ENCODE results near the gene GALNT12. TPM values are rescaled to one million over a fixed set of nuclear protein-coding genes. Genes with fewer than 3 reads are reported as not detected.

Gene GALNT12
- total RNA-seq, 1 donor from 2014 or later = 1.7 TPM

DNA sequence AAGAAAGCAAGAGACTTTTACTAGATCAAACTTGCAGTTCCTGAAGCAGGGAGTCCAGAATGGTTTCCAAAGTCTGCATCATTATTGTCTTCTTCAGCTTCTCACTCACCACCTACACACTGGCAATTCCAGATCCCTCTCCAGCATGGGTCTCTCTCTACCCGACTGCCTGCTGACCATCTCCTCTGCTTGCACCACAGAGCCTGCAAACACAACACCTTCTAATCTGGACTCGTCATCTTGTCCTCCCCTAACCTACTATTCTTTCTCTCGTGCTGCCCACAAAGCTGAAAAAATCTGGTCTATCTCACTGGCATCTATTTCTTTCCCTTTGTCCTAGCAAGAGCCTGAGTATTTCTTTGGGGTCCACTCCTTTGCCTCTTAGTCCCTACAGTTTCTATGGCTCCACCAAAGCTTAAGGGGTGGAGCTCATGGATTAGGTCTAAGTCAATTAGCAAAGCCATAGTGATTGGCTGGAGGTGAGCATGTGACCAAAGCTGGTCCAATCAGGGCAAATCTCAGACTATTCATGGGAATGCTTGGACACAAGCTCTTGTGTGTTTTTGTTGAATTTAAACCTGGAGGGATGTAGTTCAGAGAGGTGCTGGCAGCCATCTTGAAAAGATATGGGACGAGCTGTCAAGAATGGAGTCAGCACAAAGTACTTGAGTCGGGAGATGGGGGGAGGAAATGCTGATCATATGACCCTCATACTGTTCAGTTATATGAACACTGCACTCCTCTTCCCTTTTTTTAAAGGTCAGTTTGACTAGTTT, 63.5 kb downstream of the GALNT12 start:
- H3K27ac ChIP-seq (ENCODE audit: low read depth, low read length) = no peak overlapping the region
- H3K9me3 ChIP-seq (ENCODE audit: insufficient read depth, low read depth, low read length) = no peaks in the 10 kb centered on the region
- TF ChIP-seq EZH2 (IDR thresholded peaks at IDR 0.05; ENCODE audit: insufficient read depth, low read length) = no peak
- H3K4me1 Mint-ChIP-seq (ENCODE audit: low read depth, unreplicated experiment) = peaks cover 4% of the 10 kb centered on the region
- H4K20me1 ChIP-seq (ENCODE audit: insufficient read depth, low read length) = no peaks in the 10 kb centered on the region
- H3K4me3 Mint-ChIP-seq (ENCODE audit: unreplicated experiment) = no peak overlapping the region
- peaks cover 25% of the 10 kb centered on the region for H3K9me3 Mint-ChIP-seq (ENCODE audit: unreplicated experiment)
- peaks cover 23% of the 10 kb centered on the region for H3K27me3 Mint-ChIP-seq (ENCODE audit: low read depth, unreplicated experiment)
- H3K79me2 ChIP-seq (ENCODE audit: insufficient read depth, low read length) = no peaks in the 10 kb centered on the region
- no peak overlapping the region for H3K9ac ChIP-seq (ENCODE audit: low read length)
- H3K4me2 ChIP-seq (ENCODE audit: low read length) = no peak overlapping the region
- FAIRE-seq (no peak), DNase-seq (ENCODE audit: low read depth) (no peak)
- peaks cover 10% of the 10 kb centered on the region for H3K4me1 ChIP-seq (ENCODE audit: insufficient read depth, low read length)
- H3K36me3 ChIP-seq (ENCODE audit: insufficient read depth, low read length) = no peaks in the 10 kb centered on the region
- no peak overlapping the region for H3K27ac Mint-ChIP-seq (ENCODE audit: unreplicated experiment)
- no peak overlapping the region for H3K4me3 ChIP-seq (ENCODE audit: insufficient read depth, low read depth, low read length)
- no peaks in the 10 kb centered on the region for H3K36me3 Mint-ChIP-seq (ENCODE audit: low read depth, unreplicated experiment)
- no peaks in the 10 kb centered on the region for H3K27me3 ChIP-seq (ENCODE audit: insufficient read depth, low read length)
- no peak overlapping the region for H2AFZ ChIP-seq (ENCODE audit: low read depth, low read length)

DNA sequence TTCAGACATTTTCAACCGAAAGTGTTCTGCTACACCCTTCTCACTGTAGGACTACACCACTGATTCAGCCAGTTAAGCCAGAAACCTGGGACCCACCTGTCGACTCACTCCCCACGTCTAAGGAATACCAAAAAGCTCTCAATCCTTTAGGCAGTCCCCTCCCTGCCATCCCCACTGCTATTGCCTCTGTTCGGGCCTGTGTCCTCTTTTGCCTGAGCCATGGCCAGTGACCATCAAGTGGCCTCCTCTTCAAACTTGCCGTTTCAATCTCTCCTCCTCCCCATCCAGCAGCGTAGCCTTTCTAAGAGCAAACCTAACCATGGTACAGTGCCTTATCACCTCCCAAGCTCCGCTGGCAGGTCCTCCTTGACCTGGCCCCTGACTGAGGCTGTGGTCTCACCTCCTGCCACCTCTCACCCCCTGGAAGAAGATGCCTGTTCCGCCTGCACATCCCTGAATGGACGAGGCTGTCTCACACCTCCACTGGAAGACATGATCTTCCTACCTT, 64.1 kb downstream of the GALNT12 start:
- DNase-seq (ENCODE audit: low read depth) = no peak
- Mint-ChIP-seq H3K27me3 (ENCODE audit: low read depth, unreplicated experiment) (peaks cover 25% of the 10 kb centered on the region), H3K36me3 (ENCODE audit: low read depth, unreplicated experiment) (no peaks in the 10 kb centered on the region), H3K4me3 (ENCODE audit: unreplicated experiment) (no peak overlapping the region), H3K9me3 (ENCODE audit: unreplicated experiment) (peaks cover 25% of the 10 kb centered on the region), H3K27ac (ENCODE audit: unreplicated experiment) (no peak overlapping the region), H3K4me1 (ENCODE audit: low read depth, unreplicated experiment) (peaks cover 4% of the 10 kb centered on the region)
- H3K27ac ChIP-seq (ENCODE audit: low read depth, low read length) = no peak overlapping the region
- H3K36me3 ChIP-seq (ENCODE audit: insufficient read depth, low read length) = no peaks in the 10 kb centered on the region
- no peaks in the 10 kb centered on the region for H3K9me3 ChIP-seq (ENCODE audit: insufficient read depth, low read depth, low read length)
- H3K9ac ChIP-seq (ENCODE audit: low read length) = no peak overlapping the region
- no peak for TF ChIP-seq EZH2 (IDR thresholded peaks at IDR 0.05; ENCODE audit: insufficient read depth, low read length)
- TF ChIP-seq, protein P1, sequence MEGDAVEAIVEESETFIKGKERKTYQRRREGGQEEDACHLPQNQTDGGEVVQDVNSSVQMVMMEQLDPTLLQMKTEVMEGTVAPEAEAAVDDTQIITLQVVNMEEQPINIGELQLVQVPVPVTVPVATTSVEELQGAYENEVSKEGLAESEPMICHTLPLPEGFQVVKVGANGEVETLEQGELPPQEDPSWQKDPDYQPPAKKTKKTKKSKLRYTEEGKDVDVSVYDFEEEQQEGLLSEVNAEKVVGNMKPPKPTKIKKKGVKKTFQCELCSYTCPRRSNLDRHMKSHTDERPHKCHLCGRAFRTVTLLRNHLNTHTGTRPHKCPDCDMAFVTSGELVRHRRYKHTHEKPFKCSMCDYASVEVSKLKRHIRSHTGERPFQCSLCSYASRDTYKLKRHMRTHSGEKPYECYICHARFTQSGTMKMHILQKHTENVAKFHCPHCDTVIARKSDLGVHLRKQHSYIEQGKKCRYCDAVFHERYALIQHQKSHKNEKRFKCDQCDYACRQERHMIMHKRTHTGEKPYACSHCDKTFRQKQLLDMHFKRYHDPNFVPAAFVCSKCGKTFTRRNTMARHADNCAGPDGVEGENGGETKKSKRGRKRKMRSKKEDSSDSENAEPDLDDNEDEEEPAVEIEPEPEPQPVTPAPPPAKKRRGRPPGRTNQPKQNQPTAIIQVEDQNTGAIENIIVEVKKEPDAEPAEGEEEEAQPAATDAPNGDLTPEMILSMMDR (IDR thresholded peaks at IDR 0.05; ENCODE audit: insufficient read depth, low read depth, low read length) = no peak
- H3K4me1 ChIP-seq (ENCODE audit: insufficient read depth, low read length) = peaks cover 10% of the 10 kb centered on the region
- no peak for FAIRE-seq
- H3K4me2 ChIP-seq (ENCODE audit: low read length) = no peak overlapping the region
- no peaks in the 10 kb centered on the region for H3K79me2 ChIP-seq (ENCODE audit: insufficient read depth, low read length)
- no peaks in the 10 kb centered on the region for H4K20me1 ChIP-seq (ENCODE audit: insufficient read depth, low read length)
- H3K4me3 ChIP-seq (ENCODE audit: insufficient read depth, low read depth, low read length) = no peak overlapping the region
- H2AFZ ChIP-seq (ENCODE audit: low read depth, low read length) = no peak overlapping the region
- peaks cover 2% of the 10 kb centered on the region for H3K27me3 ChIP-seq (ENCODE audit: insufficient read depth, low read length)

DNA sequence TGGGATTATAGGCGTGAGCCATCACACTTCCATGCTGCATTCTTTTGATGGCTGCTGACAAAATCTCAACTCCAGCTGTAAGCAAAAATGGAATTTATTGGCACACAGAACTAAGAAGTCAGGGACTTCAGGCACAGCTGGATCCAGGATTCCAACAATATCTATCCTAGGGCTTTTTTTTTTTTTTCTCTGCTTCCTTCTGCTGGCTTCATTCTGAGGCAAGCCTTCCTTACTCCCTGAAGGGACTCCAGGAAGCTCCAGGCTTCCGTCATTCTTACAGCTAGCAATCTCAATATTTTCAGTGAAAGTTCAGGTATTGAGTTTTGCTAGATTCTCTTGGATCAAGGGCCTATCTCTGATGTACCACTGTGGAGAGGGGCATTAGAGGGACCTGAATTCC, 66.1 kb downstream of the GALNT12 start:
- H3K4me3 Mint-ChIP-seq (ENCODE audit: unreplicated experiment) = no peak overlapping the region
- no peak overlapping the region for H3K9ac ChIP-seq (ENCODE audit: low read length)
- H3K27me3 Mint-ChIP-seq (ENCODE audit: low read depth, unreplicated experiment) = peaks cover 41% of the 10 kb centered on the region
- peaks cover 16% of the 10 kb centered on the region for H3K27me3 ChIP-seq (ENCODE audit: insufficient read depth, low read length)
- H4K20me1 ChIP-seq (ENCODE audit: insufficient read depth, low read length) = no peaks in the 10 kb centered on the region
- no peaks in the 10 kb centered on the region for H3K36me3 Mint-ChIP-seq (ENCODE audit: low read depth, unreplicated experiment)
- no peaks in the 10 kb centered on the region for H3K4me1 Mint-ChIP-seq (ENCODE audit: low read depth, unreplicated experiment)
- H3K9me3 ChIP-seq (ENCODE audit: insufficient read depth, low read depth, low read length) = no peaks in the 10 kb centered on the region
- no peak overlapping the region for H2AFZ ChIP-seq (ENCODE audit: low read depth, low read length)
- DNase-seq (ENCODE audit: low read depth) (no peak), FAIRE-seq (no peak)
- H3K4me2 ChIP-seq (ENCODE audit: low read length) = no peak overlapping the region
- H3K4me1 ChIP-seq (ENCODE audit: insufficient read depth, low read length) = no peaks in the 10 kb centered on the region
- TF ChIP-seq EZH2 (IDR thresholded peaks at IDR 0.05; ENCODE audit: insufficient read depth, low read length) = no peak
- peaks cover 23% of the 10 kb centered on the region for H3K9me3 Mint-ChIP-seq (ENCODE audit: unreplicated experiment)
- no peak overlapping the region for H3K27ac Mint-ChIP-seq (ENCODE audit: unreplicated experiment)
- H3K79me2 ChIP-seq (ENCODE audit: insufficient read depth, low read length) = no peaks in the 10 kb centered on the region
- no peaks in the 10 kb centered on the region for H3K36me3 ChIP-seq (ENCODE audit: insufficient read depth, low read length)
- H3K4me3 ChIP-seq (ENCODE audit: insufficient read depth, low read depth, low read length) = no peak overlapping the region
- no peak overlapping the region for H3K27ac ChIP-seq (ENCODE audit: low read depth, low read length)
